ENCODE measurements around the gene TIE1.

DNA sequence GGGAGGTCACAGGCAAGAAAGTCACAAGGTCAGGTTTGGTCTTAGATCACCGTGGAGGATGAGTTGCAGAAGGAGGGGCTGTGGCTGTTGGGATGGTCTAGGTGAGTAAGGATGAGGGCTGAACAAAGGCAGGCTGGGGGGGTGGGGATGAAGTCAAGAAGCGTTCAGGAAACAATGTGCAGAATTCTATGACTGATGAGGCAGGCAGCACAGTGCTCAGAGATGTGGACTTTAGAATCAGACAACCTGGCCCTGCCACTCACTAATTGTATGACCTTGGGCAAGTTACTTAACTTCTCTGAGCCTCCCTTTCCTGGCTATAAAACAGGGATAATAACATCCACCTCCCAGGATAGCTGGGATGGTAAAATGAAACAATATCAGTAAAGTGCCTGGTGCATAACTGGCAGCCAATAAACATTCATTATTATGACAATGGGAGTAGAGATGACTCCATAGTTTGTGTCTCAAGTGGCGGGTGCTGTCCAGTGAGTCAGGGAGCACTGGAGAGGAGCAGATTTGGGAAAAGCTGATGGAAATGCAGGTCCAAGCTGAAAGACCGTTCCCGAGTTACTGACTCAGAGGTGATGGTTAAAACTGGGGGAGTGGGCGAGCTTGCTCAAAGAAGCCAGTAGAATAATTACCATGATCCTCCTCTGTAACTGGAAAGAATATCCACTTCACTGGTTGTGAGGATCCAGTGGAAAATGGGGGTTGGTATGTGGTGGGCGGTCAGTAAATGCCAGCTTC, 2.1 kb downstream of the TIE1 start:
- TF ChIP-seq, protein P1, sequence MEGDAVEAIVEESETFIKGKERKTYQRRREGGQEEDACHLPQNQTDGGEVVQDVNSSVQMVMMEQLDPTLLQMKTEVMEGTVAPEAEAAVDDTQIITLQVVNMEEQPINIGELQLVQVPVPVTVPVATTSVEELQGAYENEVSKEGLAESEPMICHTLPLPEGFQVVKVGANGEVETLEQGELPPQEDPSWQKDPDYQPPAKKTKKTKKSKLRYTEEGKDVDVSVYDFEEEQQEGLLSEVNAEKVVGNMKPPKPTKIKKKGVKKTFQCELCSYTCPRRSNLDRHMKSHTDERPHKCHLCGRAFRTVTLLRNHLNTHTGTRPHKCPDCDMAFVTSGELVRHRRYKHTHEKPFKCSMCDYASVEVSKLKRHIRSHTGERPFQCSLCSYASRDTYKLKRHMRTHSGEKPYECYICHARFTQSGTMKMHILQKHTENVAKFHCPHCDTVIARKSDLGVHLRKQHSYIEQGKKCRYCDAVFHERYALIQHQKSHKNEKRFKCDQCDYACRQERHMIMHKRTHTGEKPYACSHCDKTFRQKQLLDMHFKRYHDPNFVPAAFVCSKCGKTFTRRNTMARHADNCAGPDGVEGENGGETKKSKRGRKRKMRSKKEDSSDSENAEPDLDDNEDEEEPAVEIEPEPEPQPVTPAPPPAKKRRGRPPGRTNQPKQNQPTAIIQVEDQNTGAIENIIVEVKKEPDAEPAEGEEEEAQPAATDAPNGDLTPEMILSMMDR (IDR thresholded peaks at IDR 0.05; ENCODE audit: low read depth, low read length), result no peak
- TF ChIP-seq POLR2A (IDR thresholded peaks at IDR 0.05; ENCODE audit: extremely low read depth, insufficient read length), result no peak
- TF ChIP-seq, protein P2, sequence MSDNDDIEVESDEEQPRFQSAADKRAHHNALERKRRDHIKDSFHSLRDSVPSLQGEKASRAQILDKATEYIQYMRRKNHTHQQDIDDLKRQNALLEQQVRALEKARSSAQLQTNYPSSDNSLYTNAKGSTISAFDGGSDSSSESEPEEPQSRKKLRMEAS (IDR thresholded peaks at IDR 0.05; ENCODE audit: low read depth, low read length), result no peak
- TF ChIP-seq MYC (IDR thresholded peaks at IDR 0.05; ENCODE audit: low read depth, low read length), result no peak

Data from NB4 (cell line).